K562 (cell line): ENCODE results near the gene INPP4B. TPM values are rescaled to one million over a fixed set of nuclear protein-coding genes. Genes with fewer than 3 reads are reported as not detected.

ENCODE experiments used
- ATAC-seq: fragments of 200-7000 bp; cut with Tn5 transposase; 3 replicates; pipeline ENCODE4 v1.9.1; 2020; ENCODE audit warnings: moderate library complexity
- BruUV-seq: library from RNA; stranded (reverse); fragments of 400-500 nt; replicated peaks from 2 replicates; lab custom pipeline; 2021; lab: Mats Ljungman, UMichigan
- CTCF ChIA-PET: fragments of 300-600 bp; formaldehyde crosslinking; extraction: SDS; loops from one replicate; lab custom pipeline; 2021; ENCODE audit warnings: low intra/inter-chr PET ratio; lab: Yijun Ruan, JAX
- POLR2A ChIA-PET: fragments of 300-600, 350-650 bp; sonication (Branson Sonifier 250); formaldehyde crosslinking; extraction: SDS; loops from one replicate; lab custom pipeline; 2021; ENCODE audit warnings: antibody characterized with exemption, inconsistent platforms; lab: Yijun Ruan, JAX
- DNase-seq, 4 experiments: peaks; one replicate each; pipeline versions ENCODE4 v3.0.0 to v3.0.0-alpha.2; 2011 to 2018; ENCODE audit warnings: low spot score in 3 of 4, mixed read lengths in 3 of 4; ENCODE audit errors: extremely low read depth in 1 of 4
- FAIRE-seq: peaks from 2 replicates; lab custom pipeline; 2011; peaks lifted over from hg19 to GRCh38; lab: Jason Lieb, UNC
- H2AFZ ChIP-seq: 2 replicates; pipeline ENCODE4 v1.6.0; 2011; ENCODE audit warnings: low read depth, low read length, control low read depth, inconsistent platforms
- H3K27ac ChIP-seq: fragments of 200-600 bp; 3 replicates; pipeline ENCODE4 v1.8.0; 2011; ENCODE audit warnings: low read depth, mild to moderate bottlenecking, control low read depth, inconsistent platforms, low read length, moderate library complexity, mixed read lengths; ENCODE audit errors: extremely low read depth
- H3K27me3 ChIP-seq, 2 experiments: fragments of 300-600 bp in 1 of 2; 2 replicates in 1 of 2; 3 replicates in 1 of 2; pipeline versions ENCODE4 v1.6.0 to v1.8.0; 2011; ENCODE audit warnings: inconsistent platforms in 2 of 2, low read length in 2 of 2, mild to moderate bottlenecking in 1 of 2, mixed read lengths in 1 of 2, moderate library complexity in 1 of 2; ENCODE audit not compliant: control insufficient read depth in 2 of 2, insufficient read depth in 2 of 2
- H3K36me3 ChIP-seq: fragments of 300-600 bp; 3 replicates; pipeline ENCODE4 v1.8.0; 2011; ENCODE audit warnings: mild to moderate bottlenecking, low read length, inconsistent platforms; ENCODE audit not compliant: control insufficient read depth, insufficient read depth
- H3K4me1 ChIP-seq, 2 experiments: fragments of 200-600 bp in 1 of 2; replicated peaks in 1 of 2; 2 replicates in 1 of 2; 3 replicates in 1 of 2; pipeline versions ENCODE4 v1.5.1 to v1.8.0; 2011; ENCODE audit warnings: inconsistent platforms in 2 of 2, low read length in 2 of 2, mild to moderate bottlenecking in 1 of 2, mixed read lengths in 1 of 2, moderate library complexity in 1 of 2; ENCODE audit not compliant: control insufficient read depth in 2 of 2, insufficient read depth in 2 of 2
- H3K4me2 ChIP-seq: 2 replicates; pipeline ENCODE4 v1.6.1; 2011; ENCODE audit warnings: low read length, control low read depth, inconsistent platforms, mixed read lengths; ENCODE audit not compliant: insufficient read depth
- H3K4me3 ChIP-seq: fragments of 200-600 bp; sonication (generic), shearing (Covaris generic); 2 replicates; pipeline ENCODE4 v1.5.1; 2016; ENCODE audit warnings: control low read depth, inconsistent platforms
- H3K79me2 ChIP-seq: fragments of 200-600 bp; 3 replicates; pipeline ENCODE4 v1.8.0; 2011; ENCODE audit warnings: low read length, inconsistent platforms; ENCODE audit not compliant: control insufficient read depth, insufficient read depth
- H3K9ac ChIP-seq, 2 experiments: 2 replicates each; pipeline versions ENCODE4 v1.6.0 to v1.6.1; 2011; ENCODE audit warnings: low read depth in 2 of 2, low read length in 2 of 2, control low read depth in 1 of 2, inconsistent platforms in 1 of 2, mild to moderate bottlenecking in 1 of 2, mixed read lengths in 1 of 2; ENCODE audit not compliant: insufficient read depth in 1 of 2
- H3K9me1 ChIP-seq: one replicate; pipeline ENCODE4 v1.6.0; 2011; ENCODE audit warnings: inconsistent platforms, mild to moderate bottlenecking, low read length, moderate library complexity; ENCODE audit not compliant: control insufficient read depth, insufficient read depth
- H3K9me3 ChIP-seq: replicated peaks from 2 replicates; pipeline ENCODE4 v1.5.1; 2011; ENCODE audit warnings: low read depth, low read length, inconsistent platforms; ENCODE audit not compliant: control insufficient read depth, insufficient read depth
- H4K20me1 ChIP-seq: replicated peaks from 2 replicates; pipeline ENCODE4 v1.6.1; 2011; ENCODE audit warnings: low read length, inconsistent platforms, mixed read lengths; ENCODE audit not compliant: control insufficient read depth, insufficient read depth
- ATF7 ChIP-seq: fragments of 450-650 bp; IDR thresholded peaks from 2 replicates; pipeline ENCODE4 v1.7.1; 2014; ENCODE audit warnings: mild to moderate bottlenecking, moderate library complexity
- EP400 ChIP-seq: fragments of 450-650 bp; IDR thresholded peaks from 2 replicates; pipeline ENCODE4 v1.6.1; 2017; ENCODE audit warnings: antibody characterized with exemption, mild to moderate bottlenecking, moderate library complexity
- FOXP1 ChIP-seq: sonication (generic); formaldehyde crosslinking; IDR thresholded peaks from 2 replicates; pipeline ENCODE4 v1.8.0; 2022; ENCODE audit warnings: mild to moderate bottlenecking, missing genetic modification reagents
- GTF2F1 ChIP-seq: IDR thresholded peaks from 2 replicates; pipeline ENCODE4 v1.6.1; 2011; ENCODE audit warnings: low read depth, low read length, improper control_type of control experiment
- HMG20A ChIP-seq: fragments of 450-650 bp; formaldehyde crosslinking; conservative IDR thresholded peaks from 2 replicates; pipeline ENCODE4 v1.4.0; 2020; ENCODE audit warnings: mild to moderate bottlenecking, mixed read lengths
- MEIS2 ChIP-seq: fragments of 450-650 bp; IDR thresholded peaks from 2 replicates; pipeline ENCODE4 v1.6.1; 2014; ENCODE audit warnings: mild to moderate bottlenecking; ENCODE audit not compliant: partially characterized antibody
- WHSC1 ChIP-seq: IDR thresholded peaks from one replicate; pipeline ENCODE4 v1.6.1; 2012; ENCODE audit warnings: low read length, control low read depth, inconsistent platforms
- ZKSCAN8 ChIP-seq: fragments of 200-800 bp; sonication (Bioruptor generic); IDR thresholded peaks from 2 replicates; pipeline ENCODE4 v1.6.1; 2016; ENCODE audit warnings: missing genetic modification characterization, missing compliant biosample characterization
- ZNF592 ChIP-seq: fragments of 450-650 bp; IDR thresholded peaks from 2 replicates; pipeline ENCODE4 v1.6.1; 2017; ENCODE audit warnings: antibody characterized with exemption, mild to moderate bottlenecking
- in situ Hi-C: fragments of 300-500 bp; cut with MboI; formaldehyde crosslinking; loops from 4 replicates; pipeline ENCODE4 v1.15.0; 2018; ENCODE audit warnings: inconsistent platforms, mixed read lengths
- intact Hi-C: fragments of 100-400 bp; cut with micrococcal nuclease; formaldehyde crosslinking; loops from 2 replicates; pipeline ENCODE4 v1.14.2; 2022
- polyA plus RNA-seq, 8 experiments: library from polyadenylated mRNA; depleted of rRNA in 4 of 8; stranded (reverse) in 5 of 8; unstranded in 3 of 8; fragments of >200 nt; fragmentation: Nextera tagmentation in 2 of 8; fragmentation: Illumina TruSeq in 1 of 8; extraction: Ambion mirVana in 2 of 8; extraction: Trizol in 1 of 8; gene quantifications; 2 replicates each; pipeline versions ENCODE4 v1.2.1 to v1.2.3, GENCODE V29; 2011 to 2014; ENCODE audit warnings: inconsistent platforms in 1 of 8, missing spikeins in 1 of 8
- total RNA-seq, 7 experiments: library from RNA; depleted of rRNA in 6 of 7; stranded (reverse); fragments of >200 nt in 6 of 7; fragmentation: Illumina TruSeq in 2 of 7; extraction: Trizol in 2 of 7; gene quantifications; 2 replicates each; pipeline versions ENCODE4 v1.2.1 to v1.2.3, GENCODE V29; 2011 to 2021; ENCODE audit warnings: low replicate concordance in 1 of 7

INPP4B gene
- total and polyA plus RNA-seq, 9 of the 15 experiments (the other 6 are each of a cell fraction or from before 2014, with no cell fraction given) = 0.04 to 0.11 TPM; not detected in 7

- TF ChIP-seq HMG20A (CRISPR knock-in tag) = no peak
- no peak for TF ChIP-seq WHSC1
- no peak for TF ChIP-seq ZNF592
- no peak for TF ChIP-seq ATF7
- TF ChIP-seq MEIS2 = no peak
- TF ChIP-seq EP400 = no peak
- no peak for TF ChIP-seq GTF2F1
- TF ChIP-seq, all 486 proteins: peak for 0
Measured at GRCh38 chr4:142211444-142211843, 634.7 kb downstream of the INPP4B start (continued).

GRCh38 chr4:142203505-142203904 is 642.6 kb downstream of the INPP4B start:
- no peaks in the 10 kb centered on the region; the same call in none of the 2 replicates for H3K9me3 ChIP-seq
- H3K4me3 ChIP-seq = no peak overlapping the region
- FAIRE-seq = no peak
- ChIA-PET POLR2A (no interaction called here), CTCF (no interaction called here)
- no peaks in the 10 kb centered on the region for H4K20me1 ChIP-seq
- no TSS peak for BruUV-seq
- H2AFZ ChIP-seq = no peak overlapping the region
- H3K9ac ChIP-seq = no peak overlapping the region
- H3K79me2 ChIP-seq = no peaks in the 10 kb centered on the region
- H3K27me3 ChIP-seq = no peaks in the 10 kb centered on the region
- H3K36me3 ChIP-seq = no peaks in the 10 kb centered on the region
- no peak for DNase-seq
- TF ChIP-seq ZKSCAN8 (CRISPR knock-in tag) (no peak), FOXP1 (CRISPR knock-in tag) (no peak)
- no peak overlapping the region for H3K4me2 ChIP-seq
- no peaks in the 10 kb centered on the region for H3K4me1 ChIP-seq
- ATAC-seq = no peak
- H3K9me1 ChIP-seq = no peaks in the 10 kb centered on the region
- H3K27ac ChIP-seq = no peak overlapping the region
- intact Hi-C loops = no loop called here
- in situ Hi-C loops = no loop called here
